GM21737 (cell line): ENCODE data around the gene ZSCAN12.
"Not testable (repeated sequence)": the region's sequence is repeated elsewhere in the genome, so short reads cannot be mapped to it uniquely, and the experiment has no call there.

ENCODE experiments used
- ATAC-seq: cut with Tn5 transposase; IDR thresholded peaks from one replicate; pipeline ENCODE4 v1.9.1; 2021; ENCODE audit warnings: mild to moderate bottlenecking, moderate library complexity; ENCODE audit not compliant: unreplicated experiment

ZSCAN12 gene

GRCh38 chr6:28395918-28396317 is 3.6 kb downstream of the ZSCAN12 start:
- no peak for ATAC-seq

GRCh38 chr6:28393912-28394662 is 5.5 kb downstream of the ZSCAN12 start:
- no peak for ATAC-seq

GRCh38 chr6:28390688-28391087 is 8.9 kb downstream of the ZSCAN12 start:
- no peak for ATAC-seq

GRCh38 chr6:28384143-28384533 is 15.4 kb downstream of the ZSCAN12 start:
- no peak for ATAC-seq

GRCh38 chr6:28383235-28384142 is 16.1 kb downstream of the ZSCAN12 start:
- peak; percentile 78 for ATAC-seq

- ATAC-seq = no peak
Measured at GRCh38 chr6:28380381-28380780, 19.2 kb downstream of the ZSCAN12 start.

GRCh38 chr6:28378644-28379043 is 20.9 kb downstream of the ZSCAN12 start:
- ATAC-seq = no peak

GRCh38 chr6:28377879-28378278 is 21.7 kb downstream of the ZSCAN12 start:
- ATAC-seq = no peak

GRCh38 chr6:28373925-28374324 is 25.6 kb downstream of the ZSCAN12 start:
- ATAC-seq = no peak

GRCh38 chr6:28371706-28372451 is 27.7 kb downstream of the ZSCAN12 start:
- peak; percentile 63 for ATAC-seq

- no peak for ATAC-seq
Measured at GRCh38 chr6:28371280-28371679, 28.3 kb downstream of the ZSCAN12 start.

GRCh38 chr6:28370440-28370839 is 29.1 kb downstream of the ZSCAN12 start:
- ATAC-seq = no peak

- no peak for ATAC-seq
Measured at GRCh38 chr6:28369463-28369862, 30.1 kb downstream of the ZSCAN12 start.

GRCh38 chr6:28368522-28368921 is 31.0 kb downstream of the ZSCAN12 start:
- peak; percentile 61 for ATAC-seq

- ATAC-seq = not testable (repeated sequence)
Measured at GRCh38 chr6:28365590-28365989, 34.0 kb downstream of the ZSCAN12 start.

- ATAC-seq = no peak
Measured at GRCh38 chr6:28360961-28361360, 38.6 kb downstream of the ZSCAN12 start.

- ATAC-seq = not testable (repeated sequence)
Measured at GRCh38 chr6:28359562-28359961, 40.0 kb downstream of the ZSCAN12 start.

GRCh38 chr6:28357036-28357435 is 42.5 kb downstream of the ZSCAN12 start:
- ATAC-seq = no peak

- ATAC-seq = no peak
Measured at GRCh38 chr6:28356666-28357020, 42.9 kb downstream of the ZSCAN12 start.

- ATAC-seq = peak; percentile 69
Measured at GRCh38 chr6:28355743-28356665, 43.5 kb downstream of the ZSCAN12 start.
